Stimulated activated CD4-positive, alpha-beta T cell treated with anti-CD3 and anti-CD28 coated beads, Interleukin-4, amount 100 ng/mL, for 24 hours (primary cell): ENCODE measurements around the gene CDK5.
A peak's percentile ranks its signal among the peaks of the same experiment; 100 is the strongest.
"Not testable (repeated sequence)": the region's sequence is repeated elsewhere in the genome, so short reads cannot be mapped to it uniquely, and the experiment has no call there.

Source experiments
- DNase-seq: peaks from one replicate; pipeline ENCODE4 v3.0.0-alpha.2; 2020

The CDK5 gene

GRCh38 chr7:151013356-151013732, 44.4 kb downstream of the CDK5 start:
- DNase-seq: no peak

DNA sequence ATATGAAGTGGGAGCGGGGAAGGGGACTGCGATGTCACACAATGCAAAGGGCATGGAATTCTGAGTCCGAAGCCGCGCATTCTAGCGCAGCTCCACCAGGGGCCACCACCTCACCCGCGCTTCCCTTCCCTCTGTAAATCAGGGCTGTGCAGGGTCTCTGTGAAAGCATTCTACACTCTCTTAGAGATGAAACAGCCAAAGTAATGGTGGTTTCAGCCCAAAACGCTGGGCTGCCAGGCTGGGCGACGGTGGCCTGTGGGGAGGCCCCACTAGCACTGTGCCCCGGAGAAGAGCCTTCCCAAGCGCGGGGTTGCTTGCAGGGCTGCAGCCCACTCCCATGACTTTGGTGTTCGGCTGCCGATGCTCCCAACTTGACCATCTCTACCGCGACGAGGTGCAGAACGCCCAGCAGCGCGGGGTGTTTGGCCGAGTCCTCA, 44.8 kb downstream of the CDK5 start:
- DNase-seq: no peak

GRCh38 chr7:151012031-151012692, 45.5 kb downstream of the CDK5 start:
- DNase-seq: no peak

- DNase-seq: not testable (repeated sequence)
Observed at GRCh38 chr7:151011616-151012015, 46.1 kb downstream of the CDK5 start.

- DNase-seq: no peak
Observed at GRCh38 chr7:151011097-151011409, 46.6 kb downstream of the CDK5 start.

DNA sequence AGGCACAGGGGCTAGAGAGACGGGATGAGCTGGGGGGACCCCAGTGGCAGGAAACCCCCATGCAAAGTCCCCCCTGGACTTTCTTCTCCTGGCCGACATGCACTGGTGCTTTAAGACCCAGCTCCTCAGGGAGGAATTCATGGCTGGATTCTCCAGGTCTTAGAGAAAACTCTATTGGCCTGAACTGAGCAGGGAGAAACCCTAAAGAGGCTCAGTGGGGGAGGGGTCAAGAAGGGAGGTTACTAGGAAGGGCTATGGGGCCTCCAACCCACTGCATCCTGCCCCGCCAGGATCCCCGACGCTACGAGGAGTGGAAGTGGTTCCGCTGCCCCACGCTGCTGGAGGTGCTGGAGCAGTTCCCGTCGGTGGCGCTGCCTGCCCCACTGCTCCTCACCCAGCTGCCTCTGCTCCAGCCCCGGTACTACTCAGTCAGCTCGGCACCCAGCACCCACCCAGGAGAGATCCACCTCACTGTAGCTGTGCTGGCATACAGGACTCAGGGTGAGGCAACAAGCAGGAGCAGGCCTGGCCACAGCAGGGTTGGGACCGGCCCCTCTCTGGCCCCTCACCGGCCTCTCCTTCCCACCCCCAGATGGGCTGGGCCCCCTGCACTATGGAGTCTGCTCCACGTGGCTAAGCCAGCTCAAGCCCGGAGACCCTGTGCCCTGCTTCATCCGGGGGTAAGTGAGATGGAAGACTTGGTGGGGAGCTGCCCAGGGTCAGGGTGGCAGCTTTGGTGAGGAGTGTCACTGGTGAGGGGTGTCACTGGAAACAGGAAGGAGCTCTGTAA, 47.2 kb downstream of the CDK5 start:
- peak; percentile 44 for DNase-seq

DNA sequence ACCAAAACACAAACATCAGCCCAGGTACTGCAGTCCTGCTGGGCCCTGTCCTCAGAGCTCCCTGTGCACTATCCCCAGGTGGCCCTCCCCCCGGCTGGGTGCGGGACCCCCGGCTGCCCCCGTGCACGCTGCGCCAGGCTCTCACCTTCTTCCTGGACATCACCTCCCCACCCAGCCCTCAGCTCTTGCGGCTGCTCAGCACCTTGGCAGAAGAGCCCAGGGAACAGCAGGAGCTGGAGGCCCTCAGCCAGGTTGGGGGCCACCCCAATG, 47.7 kb downstream of the CDK5 start:
- DNase-seq: no peak

- no peak for DNase-seq
Observed at GRCh38 chr7:151009327-151010036, 48.2 kb downstream of the CDK5 start.

GRCh38 chr7:151008511-151009323, 49.0 kb downstream of the CDK5 start:
- peak; percentile 81 for DNase-seq

GRCh38 chr7:151008143-151008510, 49.6 kb downstream of the CDK5 start:
- no peak for DNase-seq

DNA sequence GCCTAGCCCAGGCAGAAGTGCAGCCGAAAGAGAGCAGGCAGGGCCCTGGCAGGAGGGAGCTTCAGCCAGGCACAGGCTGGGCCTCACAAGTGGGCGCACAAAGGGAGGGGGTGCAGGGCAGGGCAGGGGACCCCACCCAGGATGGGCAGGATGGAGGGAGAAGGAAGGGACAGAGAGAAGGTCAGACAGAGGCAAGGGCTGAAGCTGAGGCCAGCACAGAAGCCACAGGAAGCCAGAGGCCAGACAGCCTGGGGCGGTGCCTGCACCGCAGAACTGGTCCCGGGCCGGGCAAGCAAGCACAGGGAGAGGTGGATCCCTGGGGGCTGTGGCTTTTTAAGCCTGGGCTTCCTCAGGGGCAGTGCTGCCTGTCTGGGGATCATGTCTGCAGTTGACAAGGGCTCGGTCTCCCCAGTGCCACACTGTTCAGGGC, 50.2 kb downstream of the CDK5 start:
- DNase-seq: no peak

- DNase-seq: no peak
Observed at GRCh38 chr7:151006590-151007300, 51.0 kb downstream of the CDK5 start.

- DNase-seq: no peak
Observed at GRCh38 chr7:151005566-151005965, 52.1 kb downstream of the CDK5 start.
